GM18870 (cell line): ENCODE data around the gene KCNK13.

Experiments
- ATAC-seq: cut with Tn5 transposase; IDR thresholded peaks from one replicate; pipeline ENCODE4 v1.9.1; 2021; ENCODE audit warnings: moderate library complexity; ENCODE audit not compliant: unreplicated experiment

KCNK13 gene

GRCh38 chr14:90126260-90126659 is 64.5 kb downstream of the KCNK13 start:
- ATAC-seq, result no peak

- no peak for ATAC-seq
Observed at GRCh38 chr14:90132821-90133570, 71.2 kb downstream of the KCNK13 start.

GRCh38 chr14:90136904-90137303 is 75.1 kb downstream of the KCNK13 start:
- ATAC-seq, result no peak

GRCh38 chr14:90137807-90138206 is 76.0 kb downstream of the KCNK13 start:
- no peak for ATAC-seq

GRCh38 chr14:90139199-90139598 is 77.4 kb downstream of the KCNK13 start:
- ATAC-seq, result no peak

GRCh38 chr14:90140298-90140955 is 78.6 kb downstream of the KCNK13 start:
- ATAC-seq, result no peak

GRCh38 chr14:90140956-90141316 is 79.1 kb downstream of the KCNK13 start:
- ATAC-seq, result no peak

- no peak for ATAC-seq
Observed at GRCh38 chr14:90153429-90153828, 91.6 kb downstream of the KCNK13 start.

- ATAC-seq, result no peak
Observed at GRCh38 chr14:90154110-90154509, 92.3 kb downstream of the KCNK13 start.

GRCh38 chr14:90159146-90159545 is 97.4 kb downstream of the KCNK13 start:
- no peak for ATAC-seq

GRCh38 chr14:90159688-90160087 is 97.9 kb downstream of the KCNK13 start:
- no peak for ATAC-seq

GRCh38 chr14:90161129-90161528 is 99.3 kb downstream of the KCNK13 start:
- ATAC-seq, result no peak

GRCh38 chr14:90168425-90169105 is 106.8 kb downstream of the KCNK13 start:
- no peak for ATAC-seq

GRCh38 chr14:90175631-90176030 is 113.8 kb downstream of the KCNK13 start:
- ATAC-seq, result no peak

- ATAC-seq, result no peak
Observed at GRCh38 chr14:90177539-90178189, 115.9 kb downstream of the KCNK13 start.

- ATAC-seq, result no peak
Observed at GRCh38 chr14:90179357-90179756, 117.6 kb downstream of the KCNK13 start.

GRCh38 chr14:90179809-90180779 is 118.3 kb downstream of the KCNK13 start:
- ATAC-seq, result no peak

GRCh38 chr14:90184094-90184493 is 122.3 kb downstream of the KCNK13 start:
- no peak for ATAC-seq

- ATAC-seq, result no peak
Observed at GRCh38 chr14:90184571-90185266, 122.9 kb downstream of the KCNK13 start.

- no peak for ATAC-seq
Observed at GRCh38 chr14:90188588-90188987, 126.8 kb downstream of the KCNK13 start.
